Large intestine (tissue), 3 donors: ENCODE measurements around the gene ATP9B. TPM values are rescaled to one million over a fixed set of nuclear protein-coding genes. Genes with fewer than 3 reads are reported as not detected.

Experiments used
- DNase-seq, 2 donors: peaks; one replicate each; pipeline versions ENCODE4 v3.0.0 to v3.0.0-alpha.2; 2013
- H3K27ac ChIP-seq: one replicate; pipeline ENCODE4 v1.5.1; 2013; ENCODE audit warnings: low read length
- H3K27me3 ChIP-seq: 2 replicates; pipeline ENCODE4 v1.6.1; 2013; ENCODE audit warnings: low read length; ENCODE audit not compliant: control insufficient read depth, insufficient read depth
- H3K36me3 ChIP-seq: 2 replicates; pipeline ENCODE4 v1.6.1; 2013; ENCODE audit warnings: low read length; ENCODE audit not compliant: control insufficient read depth, insufficient read depth
- H3K4me1 ChIP-seq: one replicate; pipeline ENCODE4 v1.6.1; 2013; ENCODE audit warnings: low read length; ENCODE audit not compliant: control insufficient read depth, insufficient read depth
- H3K4me3 ChIP-seq: one replicate; pipeline ENCODE4 v1.5.1; 2013; ENCODE audit warnings: low read length
- H3K9me3 ChIP-seq: one replicate; pipeline ENCODE4 v1.6.1; 2013; ENCODE audit warnings: mild to moderate bottlenecking, low read depth, low read length, moderate library complexity; ENCODE audit not compliant: control insufficient read depth
- WGBS: methylation state at CpG from one replicate; pipeline ENCODE4 v1.1.5; 2013; ENCODE audit warnings: low lambda C conversion rate; ENCODE audit not compliant: insufficient coverage; 5-methylcytosine and 5-hydroxymethylcytosine counted together
- polyA plus RNA-seq: library from polyadenylated mRNA; unstranded; fragments of 120-200 nt; gene quantifications from one replicate; pipeline ENCODE4 v1.2.1, GENCODE V29; 2013

ATP9B gene
- polyA plus RNA-seq, 1 donor = 19.9 TPM

DNA sequence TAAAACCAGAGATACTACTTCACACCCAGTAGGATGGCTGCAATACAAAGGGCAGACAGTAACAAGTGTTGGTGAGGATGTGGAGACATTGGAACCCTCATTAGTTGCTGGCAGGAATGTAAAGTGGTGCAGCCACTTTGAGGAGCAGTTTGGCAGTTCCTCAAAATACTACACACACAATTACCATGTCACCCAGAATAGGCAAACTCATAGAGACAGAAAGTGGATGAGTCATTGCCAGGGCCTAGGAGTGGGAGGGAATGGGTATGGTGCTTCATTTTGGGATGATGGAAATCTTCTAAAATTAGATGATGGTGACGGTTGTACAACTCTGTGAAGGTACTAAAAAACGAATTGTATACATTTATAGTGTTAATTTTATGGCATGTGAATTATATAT lies 54.8 kb downstream of the ATP9B start:
- no peaks in the 10 kb centered on the region for H3K9me3 ChIP-seq
- no peaks in the 10 kb centered on the region for H3K4me1 ChIP-seq
- H3K4me3 ChIP-seq = no peak overlapping the region
- peaks cover 15% of the 10 kb centered on the region for H3K36me3 ChIP-seq
- no peak for DNase-seq
- WGBS = no CpG with 5 or more reads among the region's 2 CpGs
- H3K27me3 ChIP-seq = no peaks in the 10 kb centered on the region
- H3K27ac ChIP-seq = no peak overlapping the region

DNA sequence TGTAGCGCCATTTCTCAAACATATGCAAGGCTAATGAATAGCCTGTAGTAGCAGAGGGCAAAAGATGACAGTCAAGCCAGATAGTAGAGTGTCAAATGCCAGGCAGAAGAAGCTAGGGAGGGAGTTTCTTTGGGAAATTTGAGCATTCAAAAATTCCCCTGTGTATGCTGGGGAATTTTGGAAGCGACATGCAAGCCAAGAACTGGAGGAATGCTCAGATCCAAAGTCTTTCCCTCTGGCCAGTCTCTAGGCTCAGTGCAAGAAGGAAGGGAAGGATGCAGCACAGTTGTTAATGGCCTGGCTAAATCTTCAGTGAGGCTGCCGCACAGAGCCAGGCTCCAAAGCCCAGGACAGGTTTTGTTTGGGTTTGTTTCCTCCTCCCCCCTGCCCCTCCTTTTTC lies 59.9 kb downstream of the ATP9B start:
- Histone ChIP-seq H3K27me3 (no peaks in the 10 kb centered on the region), H3K36me3 (peaks cover 22% of the 10 kb centered on the region), H3K4me3 (no peak overlapping the region), H3K9me3 (no peaks in the 10 kb centered on the region), H3K27ac (no peak overlapping the region), H3K4me1 (no peaks in the 10 kb centered on the region)
- WGBS = 100% methylated on average over 1 of the region's 3 CpGs
- DNase-seq = no peak

- no peak overlapping the region for H3K27ac ChIP-seq
- H3K36me3 ChIP-seq = peaks cover 18% of the 10 kb centered on the region
- no CpG with 5 or more reads among the region's 6 CpGs for WGBS
- no peak overlapping the region for H3K4me3 ChIP-seq
- DNase-seq = no peak
- no peaks in the 10 kb centered on the region for H3K9me3 ChIP-seq
- no peaks in the 10 kb centered on the region for H3K27me3 ChIP-seq
- no peaks in the 10 kb centered on the region for H3K4me1 ChIP-seq
These were observed 64.5 kb downstream of the ATP9B start for GRCh38 chr18:79133724-79134123.

DNA sequence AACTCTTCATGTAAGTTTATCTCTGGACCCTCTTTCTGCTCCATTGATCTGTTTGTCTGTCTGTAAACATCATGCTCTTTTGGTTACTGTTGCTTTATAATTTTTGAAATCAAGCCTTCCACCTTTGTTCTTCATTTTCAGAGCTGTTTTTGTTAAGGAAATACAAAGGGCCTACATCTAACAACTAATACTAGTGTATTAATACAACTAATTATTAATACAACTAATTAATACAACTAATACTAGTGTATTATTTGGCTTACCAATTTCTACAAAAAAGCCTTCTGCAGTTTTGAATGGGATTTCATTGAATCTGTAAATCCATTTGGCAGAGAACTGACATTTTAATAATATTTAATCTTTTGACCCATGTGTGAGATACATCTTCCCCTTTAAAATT lies 66.7 kb downstream of the ATP9B start:
- Histone ChIP-seq H3K27ac (no peak overlapping the region), H3K36me3 (peaks cover 12% of the 10 kb centered on the region), H3K9me3 (no peaks in the 10 kb centered on the region), H3K27me3 (no peaks in the 10 kb centered on the region), H3K4me3 (no peak overlapping the region), H3K4me1 (no peaks in the 10 kb centered on the region)
- no peak for DNase-seq

DNA sequence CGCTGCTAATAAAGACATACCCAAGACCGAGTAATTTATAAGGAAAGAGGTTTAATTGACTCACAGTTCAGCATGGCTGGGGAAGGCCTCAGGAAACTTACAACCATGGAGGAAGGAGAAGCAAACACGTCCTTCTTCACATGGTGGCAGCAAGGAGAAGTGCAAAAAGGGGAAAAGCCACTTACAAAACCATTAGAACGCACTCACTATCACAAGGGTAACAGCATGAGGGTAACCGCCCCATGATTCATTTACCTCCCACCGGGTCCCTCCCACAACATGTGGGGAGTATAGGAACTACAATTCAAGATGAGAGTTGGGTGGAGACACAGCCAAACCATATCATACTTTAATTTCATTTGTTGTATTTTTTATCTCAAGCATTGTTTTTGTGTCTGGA lies 67.5 kb downstream of the ATP9B start:
- Histone ChIP-seq H3K4me3 (no peak overlapping the region), H3K27me3 (no peaks in the 10 kb centered on the region), H3K27ac (no peak overlapping the region), H3K4me1 (no peaks in the 10 kb centered on the region), H3K36me3 (peaks cover 12% of the 10 kb centered on the region), H3K9me3 (no peaks in the 10 kb centered on the region)
- no peak for DNase-seq
- WGBS = no CpG with 5 or more reads among the region's 6 CpGs

DNA sequence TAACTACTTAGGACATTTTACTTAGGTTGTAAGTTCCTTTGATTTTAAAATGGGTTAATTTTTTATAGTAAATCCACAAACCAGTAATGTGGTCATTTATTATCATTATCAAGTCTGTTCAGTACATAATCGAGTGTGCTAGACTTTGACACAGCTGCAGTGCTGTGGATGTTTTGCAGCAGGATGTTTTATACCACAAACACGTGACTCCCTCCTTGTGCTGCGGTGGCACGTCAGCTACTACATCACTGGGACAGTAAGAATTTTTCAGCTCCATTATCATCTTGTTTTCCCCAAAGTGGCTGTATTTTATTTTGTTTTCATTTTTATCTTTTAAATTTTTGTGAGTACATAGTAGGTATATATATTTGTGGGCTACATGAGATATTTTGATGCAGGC lies 70.0 kb downstream of the ATP9B start:
- peaks cover 8% of the 10 kb centered on the region for H3K36me3 ChIP-seq
- H3K4me3 ChIP-seq = no peak overlapping the region
- no peaks in the 10 kb centered on the region for H3K27me3 ChIP-seq
- no peaks in the 10 kb centered on the region for H3K9me3 ChIP-seq
- WGBS = 66% methylated on average over 3 of the region's 4 CpGs
- no peak for DNase-seq
- no peaks in the 10 kb centered on the region for H3K4me1 ChIP-seq
- H3K27ac ChIP-seq = no peak overlapping the region

GRCh38 chr18:79147014-79147413 lies 77.8 kb downstream of the ATP9B start:
- 100% methylated on average over 1 of the region's 4 CpGs for WGBS
- Histone ChIP-seq H3K4me1 (no peaks in the 10 kb centered on the region), H3K27ac (no peak overlapping the region), H3K36me3 (peaks cover 10% of the 10 kb centered on the region), H3K9me3 (no peaks in the 10 kb centered on the region), H3K27me3 (no peaks in the 10 kb centered on the region), H3K4me3 (no peak overlapping the region)
- no peak for DNase-seq

DNA sequence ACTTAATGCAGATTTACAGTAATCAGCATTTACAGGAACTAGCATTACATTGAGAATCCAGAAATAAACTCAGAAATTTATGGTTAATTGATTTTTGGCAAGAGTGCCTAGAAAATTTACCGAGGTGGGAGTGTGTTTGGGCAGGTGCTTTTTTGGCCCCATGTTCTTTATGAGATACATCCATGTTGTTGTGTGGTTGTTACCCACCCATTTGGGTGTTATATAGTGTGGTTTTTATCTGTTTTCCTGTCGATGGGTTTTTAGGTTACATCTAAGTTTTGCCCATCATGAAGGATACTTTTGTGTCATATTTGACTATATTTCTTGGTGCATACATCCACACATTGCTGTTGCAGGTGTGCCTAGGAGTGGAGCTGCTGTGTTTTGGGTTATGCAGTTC lies 82.0 kb downstream of the ATP9B start:
- WGBS = 100% methylated on average over 1 of the region's 2 CpGs
- H3K4me3 ChIP-seq = no peak overlapping the region
- no peak overlapping the region for H3K27ac ChIP-seq
- H3K36me3 ChIP-seq = peaks cover 3% of the 10 kb centered on the region
- no peaks in the 10 kb centered on the region for H3K27me3 ChIP-seq
- H3K9me3 ChIP-seq = no peaks in the 10 kb centered on the region
- no peak for DNase-seq
- no peaks in the 10 kb centered on the region for H3K4me1 ChIP-seq

DNA sequence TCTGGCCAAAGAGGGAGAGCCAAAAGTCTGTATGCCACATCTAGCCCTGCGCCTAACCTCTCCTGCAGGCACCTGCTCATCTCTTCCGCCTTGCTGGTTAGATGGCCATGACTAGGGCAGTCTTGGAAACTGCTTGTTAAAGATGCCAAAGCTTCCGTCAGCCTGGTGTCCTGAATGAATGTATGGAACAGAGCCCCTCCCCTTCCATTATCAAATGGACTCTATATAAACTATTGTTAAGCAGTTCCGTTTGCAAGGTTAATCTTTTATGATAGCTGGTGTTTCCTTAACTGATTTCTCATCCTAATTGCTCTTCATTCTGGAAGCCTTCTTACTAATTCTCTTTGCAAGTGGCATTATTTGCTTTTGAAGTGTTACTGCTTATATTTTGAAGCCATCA lies 87.1 kb downstream of the ATP9B start:
- H3K27ac ChIP-seq = peak overlapping the region; percentile 60
- no peak for DNase-seq
- no peaks in the 10 kb centered on the region for H3K4me1 ChIP-seq
- no peaks in the 10 kb centered on the region for H3K9me3 ChIP-seq
- peaks cover 11% of the 10 kb centered on the region for H3K36me3 ChIP-seq
- no peaks in the 10 kb centered on the region for H3K27me3 ChIP-seq
- WGBS = no CpG with 5 or more reads among the region's 4 CpGs
- no peak overlapping the region for H3K4me3 ChIP-seq

DNA sequence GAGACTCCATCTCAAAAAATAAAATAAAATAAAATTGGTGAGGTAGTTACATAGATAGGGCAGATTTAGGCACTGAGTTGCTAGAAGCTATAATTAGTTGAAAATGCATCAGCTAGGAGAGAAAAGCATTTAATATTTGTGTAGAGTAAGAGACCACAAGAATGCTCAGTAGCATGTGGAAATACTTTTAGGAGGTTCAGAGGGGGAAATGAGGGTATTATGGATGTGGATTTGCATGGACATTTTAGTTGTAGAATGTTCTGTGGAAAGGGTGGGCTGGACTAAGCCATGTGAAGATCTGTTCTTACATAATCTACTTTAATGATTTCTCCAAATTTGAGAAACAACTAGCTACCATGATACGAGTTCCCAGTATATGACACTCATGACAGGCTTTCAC lies 95.5 kb downstream of the ATP9B start:
- no peaks in the 10 kb centered on the region for H3K4me1 ChIP-seq
- no peaks in the 10 kb centered on the region for H3K27me3 ChIP-seq
- H3K4me3 ChIP-seq = no peak overlapping the region
- H3K9me3 ChIP-seq = no peaks in the 10 kb centered on the region
- no CpG with 5 or more reads among the region's 1 CpG for WGBS
- DNase-seq = no peak
- no peak overlapping the region for H3K27ac ChIP-seq
- peaks cover 30% of the 10 kb centered on the region for H3K36me3 ChIP-seq

GRCh38 chr18:79166702-79167101 lies 97.5 kb downstream of the ATP9B start:
- H3K4me3 ChIP-seq = no peak overlapping the region
- peaks cover 29% of the 10 kb centered on the region for H3K36me3 ChIP-seq
- H3K4me1 ChIP-seq = no peaks in the 10 kb centered on the region
- no CpG with 5 or more reads among the region's 13 CpGs for WGBS
- no peaks in the 10 kb centered on the region for H3K9me3 ChIP-seq
- no peaks in the 10 kb centered on the region for H3K27me3 ChIP-seq
- DNase-seq = no peak
- no peak overlapping the region for H3K27ac ChIP-seq
